Bronchial epithelial cell (primary cell): ENCODE measurements around the gene GNG12. TPM values are rescaled to one million over a fixed set of nuclear protein-coding genes. Genes with fewer than 3 reads are reported as not detected.
A peak's percentile ranks its signal among the peaks of the same experiment; 100 is the strongest.

Source experiments
- DNase-seq: peaks from one replicate; pipeline ENCODE4 v3.0.0-alpha.2; 2010; ENCODE audit warnings: low read depth
- FAIRE-seq: peaks from 2 replicates; lab custom pipeline; 2011; peaks lifted over from hg19 to GRCh38; lab: Jason Lieb, UNC
- H3K27me3 ChIP-seq: 2 replicates; pipeline ENCODE4 v1.5.1; 2011; ENCODE audit warnings: low read length; ENCODE audit not compliant: control insufficient read depth, insufficient read depth
- H3K36me3 ChIP-seq: 2 replicates; pipeline ENCODE4 v1.5.1; 2011; ENCODE audit warnings: low read length; ENCODE audit not compliant: control insufficient read depth, insufficient read depth
- H3K4me3 ChIP-seq: 2 replicates; pipeline ENCODE4 v1.5.1; 2011; ENCODE audit warnings: mild to moderate bottlenecking, low read depth, low read length, control low read depth
- total RNA-seq: library from RNA; depleted of rRNA; stranded (reverse); fragments of >200 nt; gene quantifications from 2 replicates; pipeline ENCODE4 v1.2.1, GENCODE V29; 2014
- TF ChIP-seq, protein P1 (sequence below): IDR thresholded peaks from 2 replicates; pipeline ENCODE4 v1.5.1; 2011; ENCODE audit warnings: mild to moderate bottlenecking, moderate library complexity, low read length, control low read depth, inconsistent platforms; ENCODE audit not compliant: insufficient read depth, severe bottlenecking

Gene GNG12
- total RNA-seq, 1 donor from 2014 or later, result 75.3 TPM

- Histone ChIP-seq H3K27me3 (no peaks in the 10 kb centered on the region), H3K4me3 (peak overlapping the region; percentile 86), H3K36me3 (no peaks in the 10 kb centered on the region)
- TF ChIP-seq, protein P1, sequence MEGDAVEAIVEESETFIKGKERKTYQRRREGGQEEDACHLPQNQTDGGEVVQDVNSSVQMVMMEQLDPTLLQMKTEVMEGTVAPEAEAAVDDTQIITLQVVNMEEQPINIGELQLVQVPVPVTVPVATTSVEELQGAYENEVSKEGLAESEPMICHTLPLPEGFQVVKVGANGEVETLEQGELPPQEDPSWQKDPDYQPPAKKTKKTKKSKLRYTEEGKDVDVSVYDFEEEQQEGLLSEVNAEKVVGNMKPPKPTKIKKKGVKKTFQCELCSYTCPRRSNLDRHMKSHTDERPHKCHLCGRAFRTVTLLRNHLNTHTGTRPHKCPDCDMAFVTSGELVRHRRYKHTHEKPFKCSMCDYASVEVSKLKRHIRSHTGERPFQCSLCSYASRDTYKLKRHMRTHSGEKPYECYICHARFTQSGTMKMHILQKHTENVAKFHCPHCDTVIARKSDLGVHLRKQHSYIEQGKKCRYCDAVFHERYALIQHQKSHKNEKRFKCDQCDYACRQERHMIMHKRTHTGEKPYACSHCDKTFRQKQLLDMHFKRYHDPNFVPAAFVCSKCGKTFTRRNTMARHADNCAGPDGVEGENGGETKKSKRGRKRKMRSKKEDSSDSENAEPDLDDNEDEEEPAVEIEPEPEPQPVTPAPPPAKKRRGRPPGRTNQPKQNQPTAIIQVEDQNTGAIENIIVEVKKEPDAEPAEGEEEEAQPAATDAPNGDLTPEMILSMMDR, result no peak
- DNase-seq (no peak), FAIRE-seq (no peak)
Observed at GRCh38 chr1:67833602-67833940, 304 bp upstream of the GNG12 start.

GRCh38 chr1:67831850-67832513 lies 1.3 kb downstream of the GNG12 start:
- peaks cover 3% of the 10 kb centered on the region for H3K36me3 ChIP-seq
- FAIRE-seq, result no peak
- no peaks in the 10 kb centered on the region for H3K27me3 ChIP-seq
- DNase-seq, result peak; percentile 73
- TF ChIP-seq, protein P1, result no peak
- H3K4me3 ChIP-seq, result peak overlapping the region; percentile 86

DNA sequence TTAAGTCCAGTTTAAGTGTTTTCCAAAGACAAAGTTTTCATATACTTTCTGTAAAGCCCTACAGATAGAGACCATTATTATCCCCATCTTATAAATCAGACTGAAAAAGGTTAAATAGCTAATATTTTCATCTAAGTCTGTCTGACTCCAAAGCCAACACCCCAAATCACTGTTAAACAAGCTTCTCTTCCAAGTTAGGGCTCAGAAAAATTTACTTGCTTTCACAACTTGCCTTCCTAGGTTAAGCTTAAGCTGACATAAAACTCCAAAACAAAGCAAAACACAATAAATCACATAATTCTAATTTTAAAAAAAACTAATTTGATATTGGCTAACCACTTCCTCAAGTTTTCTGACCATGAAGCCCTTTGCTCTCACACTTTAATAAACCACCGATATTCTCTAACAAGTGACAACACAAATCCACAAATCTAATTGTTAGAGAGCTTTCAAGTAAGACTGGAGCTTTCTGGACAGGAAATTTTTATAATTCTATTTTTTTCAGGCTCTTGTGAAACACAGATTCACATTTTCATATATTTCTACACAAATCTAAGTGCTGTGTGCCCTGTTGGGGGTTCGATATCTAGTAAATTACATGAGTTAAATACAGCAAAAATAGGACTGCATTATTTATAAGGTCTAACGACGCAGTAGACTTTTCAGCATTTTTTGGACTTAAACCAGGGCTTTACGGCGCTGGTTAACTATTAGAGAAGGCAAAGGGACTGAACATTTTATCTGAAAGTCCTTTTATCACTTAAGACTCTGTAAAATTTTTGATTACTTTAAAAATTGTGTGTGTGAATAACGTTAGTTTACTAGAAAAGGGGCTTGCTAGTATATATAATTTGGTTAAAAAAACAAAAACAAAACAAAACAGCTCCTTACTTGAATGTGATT lies 2.1 kb downstream of the GNG12 start:
- TF ChIP-seq, protein P1, result no peak
- DNase-seq, result no peak
- no peak for FAIRE-seq
- no peaks in the 10 kb centered on the region for H3K27me3 ChIP-seq
- H3K4me3 ChIP-seq, result peak overlapping the region; percentile 86
- peaks cover 3% of the 10 kb centered on the region for H3K36me3 ChIP-seq

DNA sequence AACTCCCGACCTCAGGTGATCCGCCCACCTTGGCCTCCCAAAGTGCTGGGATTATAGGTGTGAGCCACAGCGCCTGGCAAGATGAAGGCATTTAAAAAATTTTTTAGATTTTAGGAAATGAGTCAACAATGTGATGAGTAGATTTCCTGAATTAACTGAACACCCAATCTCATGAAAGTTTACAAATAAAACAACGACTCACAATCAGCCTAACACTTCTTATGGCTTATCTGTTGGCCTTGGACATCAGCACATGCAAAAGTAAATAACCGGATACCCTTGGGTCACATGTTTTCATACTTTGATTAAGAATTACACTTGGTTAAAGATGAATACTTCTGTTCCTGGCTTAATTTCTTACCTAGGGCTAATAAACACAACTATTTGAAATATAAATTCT lies 3.0 kb downstream of the GNG12 start:
- H3K27me3 ChIP-seq, result no peaks in the 10 kb centered on the region
- DNase-seq, result peak; percentile 83
- peaks cover 3% of the 10 kb centered on the region for H3K36me3 ChIP-seq
- H3K4me3 ChIP-seq, result no peak overlapping the region
- no peak for FAIRE-seq
- TF ChIP-seq, protein P1, result no peak

GRCh38 chr1:67827688-67828087 lies 5.6 kb downstream of the GNG12 start:
- Histone ChIP-seq H3K4me3 (no peak overlapping the region), H3K36me3 (peaks cover 3% of the 10 kb centered on the region), H3K27me3 (no peaks in the 10 kb centered on the region)
- FAIRE-seq, result no peak
- TF ChIP-seq, protein P1, result no peak
- no peak for DNase-seq
